Epithelial cell of esophagus (primary cell): ENCODE measurements around the gene POMP.

Source experiments
- DNase-seq: peaks from one replicate; pipeline ENCODE4 v3.0.0; 2010; ENCODE audit warnings: low read depth
- H3K4me3 ChIP-seq: 2 replicates; pipeline ENCODE4 v1.5.1; 2011; ENCODE audit warnings: mild to moderate bottlenecking, low read length, control low read depth
- CTCF ChIP-seq: IDR thresholded peaks from 2 replicates; pipeline ENCODE4 v1.5.1; 2011; ENCODE audit warnings: low read depth, mild to moderate bottlenecking, low read length, control low read depth, inconsistent platforms; ENCODE audit not compliant: insufficient read depth; ENCODE audit errors: missing control alignments

Gene POMP

GRCh38 chr13:28638756-28639155, 20.2 kb upstream of the POMP start:
- DNase-seq, result no peak
- H3K4me3 ChIP-seq, result no peak overlapping the region
- no peak for TF ChIP-seq CTCF

- no peak for TF ChIP-seq CTCF
- no peak overlapping the region for H3K4me3 ChIP-seq
- DNase-seq, result no peak
Measured at GRCh38 chr13:28640861-28641599, 17.9 kb upstream of the POMP start.

GRCh38 chr13:28641600-28641926, 17.4 kb upstream of the POMP start:
- no peak for TF ChIP-seq CTCF
- H3K4me3 ChIP-seq, result no peak overlapping the region
- no peak for DNase-seq

GRCh38 chr13:28650284-28650683, 8.6 kb upstream of the POMP start:
- no peak for DNase-seq
- TF ChIP-seq CTCF, result no peak
- H3K4me3 ChIP-seq, result no peak overlapping the region

GRCh38 chr13:28651810-28652401, 7.0 kb upstream of the POMP start:
- DNase-seq, result peak; percentile 24
- TF ChIP-seq CTCF, result no peak
- no peak overlapping the region for H3K4me3 ChIP-seq

GRCh38 chr13:28653111-28653510, 5.8 kb upstream of the POMP start:
- no peak for DNase-seq
- no peak for TF ChIP-seq CTCF
- no peak overlapping the region for H3K4me3 ChIP-seq

- TF ChIP-seq CTCF, result no peak
- H3K4me3 ChIP-seq, result no peak overlapping the region
- no peak for DNase-seq
Measured at GRCh38 chr13:28654276-28654675, 4.7 kb upstream of the POMP start.
